ENCODE data around the gene SGCA. TPM values are rescaled to one million over a fixed set of nuclear protein-coding genes. Genes with fewer than 3 reads are reported as not detected.

The SGCA gene
- total RNA-seq, 1 experiment from 2014 or later: not detected

DNA sequence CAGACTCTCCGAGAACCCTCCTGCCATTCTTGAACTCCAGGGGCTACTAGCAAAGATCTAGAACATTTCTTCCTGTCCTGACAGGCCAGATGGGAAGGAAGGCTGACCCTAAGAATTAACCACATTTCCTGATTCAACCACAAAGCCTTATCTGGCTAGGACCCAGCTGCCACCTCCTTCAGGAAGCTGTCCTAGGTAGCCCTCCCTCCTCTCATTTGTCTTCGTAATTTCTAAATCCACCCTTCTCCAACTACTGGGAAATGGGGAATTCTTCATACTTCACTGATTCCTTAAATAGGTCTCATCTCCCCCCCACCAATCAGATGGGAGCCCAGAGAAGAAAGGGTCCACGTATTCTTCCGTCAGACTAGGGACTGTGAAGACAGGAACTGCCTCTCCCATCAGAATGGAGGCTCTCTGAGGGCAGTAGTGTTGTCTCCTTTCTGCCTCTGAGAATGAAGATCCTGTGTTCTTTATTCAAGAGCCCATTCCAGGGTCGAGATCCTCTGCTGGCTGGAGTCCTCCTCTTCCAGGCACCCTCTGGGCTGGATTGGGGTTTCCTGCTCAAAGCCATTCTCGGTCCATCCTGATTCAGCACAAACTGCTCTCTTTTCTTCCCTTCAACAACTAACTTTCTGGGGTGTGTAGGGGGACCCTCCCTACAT is 38.0 kb upstream of the SGCA start:
- Histone ChIP-seq H2AFZ (no peak overlapping the region), H3F3A (ENCODE audit: insufficient read depth, low read depth) (peaks cover 8% of the 10 kb centered on the region; the same call in 1 of the 2 replicates), H3K79me2 (ENCODE audit: low read depth) (no peaks in the 10 kb centered on the region), H3K4me3 (no peak overlapping the region), H3K27me3 (ENCODE audit: insufficient read depth, low read depth) (peaks cover 30% of the 10 kb centered on the region), H4K20me1 (ENCODE audit: insufficient read depth) (no peaks in the 10 kb centered on the region), H3K9me3 (ENCODE audit: insufficient read depth, low read depth) (no peaks in the 10 kb centered on the region), H3K9me2 (ENCODE audit: insufficient read depth) (no peaks in the 10 kb centered on the region), H3K4me2 (no peak overlapping the region), H3K27ac (no peak overlapping the region), H3K36me3 (ENCODE audit: low read depth) (no peaks in the 10 kb centered on the region), H3K4me1 (replicated peaks; ENCODE audit: insufficient read depth) (0 out of 2 replicates have a peak, but pooled peaks cover 1% of the 10 kb centered on the region)
- DNase-seq: no peak
- POLR2A ChIA-PET (ENCODE audit: unreplicated experiment): interaction anchor here (0.6 kb wide), 1 partner anchor 36 kb away, joined by 4 read pairs; no protein-coding TSS in a partner anchor
- intact Hi-C loops (cut with micrococcal nuclease; ENCODE audit: unreplicated experiment): no loop called here
- CTCF ChIA-PET: no interaction called here
- BruUV-seq (replicated peaks): no TSS peak
- TF ChIP-seq EZH2 (IDR thresholded peaks at IDR 0.05; ENCODE audit: low read depth): no peak
- TF ChIP-seq, protein P1, sequence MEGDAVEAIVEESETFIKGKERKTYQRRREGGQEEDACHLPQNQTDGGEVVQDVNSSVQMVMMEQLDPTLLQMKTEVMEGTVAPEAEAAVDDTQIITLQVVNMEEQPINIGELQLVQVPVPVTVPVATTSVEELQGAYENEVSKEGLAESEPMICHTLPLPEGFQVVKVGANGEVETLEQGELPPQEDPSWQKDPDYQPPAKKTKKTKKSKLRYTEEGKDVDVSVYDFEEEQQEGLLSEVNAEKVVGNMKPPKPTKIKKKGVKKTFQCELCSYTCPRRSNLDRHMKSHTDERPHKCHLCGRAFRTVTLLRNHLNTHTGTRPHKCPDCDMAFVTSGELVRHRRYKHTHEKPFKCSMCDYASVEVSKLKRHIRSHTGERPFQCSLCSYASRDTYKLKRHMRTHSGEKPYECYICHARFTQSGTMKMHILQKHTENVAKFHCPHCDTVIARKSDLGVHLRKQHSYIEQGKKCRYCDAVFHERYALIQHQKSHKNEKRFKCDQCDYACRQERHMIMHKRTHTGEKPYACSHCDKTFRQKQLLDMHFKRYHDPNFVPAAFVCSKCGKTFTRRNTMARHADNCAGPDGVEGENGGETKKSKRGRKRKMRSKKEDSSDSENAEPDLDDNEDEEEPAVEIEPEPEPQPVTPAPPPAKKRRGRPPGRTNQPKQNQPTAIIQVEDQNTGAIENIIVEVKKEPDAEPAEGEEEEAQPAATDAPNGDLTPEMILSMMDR (conservative IDR thresholded peaks at IDR 0.05): no peak

DNA sequence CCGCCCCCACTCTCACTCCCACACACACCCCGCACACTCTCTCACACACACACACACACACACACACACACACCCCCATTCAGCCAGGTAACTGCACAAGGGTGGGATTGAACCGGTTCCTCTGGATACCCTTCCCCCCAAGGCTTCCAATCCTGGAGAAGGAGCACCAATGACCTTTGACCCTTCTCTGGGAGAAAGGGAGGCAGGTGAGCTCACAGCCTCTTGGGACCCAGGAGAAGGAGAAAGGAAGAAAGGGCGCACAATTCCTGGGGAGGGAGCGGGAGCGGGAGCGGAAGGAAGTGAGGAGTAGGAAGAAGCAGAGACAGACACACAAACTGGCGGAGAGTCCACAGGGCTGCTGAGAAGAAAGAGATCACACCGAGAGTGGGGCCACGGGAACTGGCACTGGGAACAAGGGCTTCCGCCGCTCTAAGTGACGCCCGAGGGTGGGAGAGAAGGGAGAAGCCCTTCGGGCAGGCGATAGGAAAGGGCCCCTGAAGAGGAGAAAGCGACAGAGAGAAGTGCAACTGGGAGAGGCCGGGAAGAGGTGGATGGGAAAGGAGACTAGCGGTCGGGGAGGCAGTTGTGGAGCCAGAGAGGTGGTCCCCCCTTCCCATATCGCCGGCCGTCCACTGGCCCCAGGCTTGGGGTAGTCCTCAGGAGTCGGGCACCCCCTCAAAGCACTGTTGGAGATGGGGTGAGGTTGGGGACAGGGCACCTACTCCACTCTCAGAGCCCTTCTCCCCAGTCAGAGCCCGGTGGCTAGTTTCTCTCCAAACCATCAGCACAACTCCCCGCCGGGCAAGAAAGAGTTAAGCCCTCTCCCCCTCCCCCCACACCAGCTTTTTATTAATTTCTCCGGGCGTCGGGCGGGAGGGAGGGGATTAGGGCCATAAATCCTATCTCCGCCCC is 37.1 kb upstream of the SGCA start:
- Histone ChIP-seq H2AFZ (no peak overlapping the region), H3K27me3 (ENCODE audit: insufficient read depth, low read depth) (peaks cover 28% of the 10 kb centered on the region), H3K4me3 (no peak overlapping the region), H3K4me1 (replicated peaks; ENCODE audit: insufficient read depth) (peaks cover 9% of the 10 kb centered on the region; the same call in 1 of the 2 replicates), H3K36me3 (ENCODE audit: low read depth) (no peaks in the 10 kb centered on the region), H3F3A (ENCODE audit: insufficient read depth, low read depth) (peaks cover 16% of the 10 kb centered on the region; the same call in 1 of the 2 replicates), H3K9me2 (ENCODE audit: insufficient read depth) (no peaks in the 10 kb centered on the region), H4K20me1 (ENCODE audit: insufficient read depth) (no peaks in the 10 kb centered on the region), H3K27ac (no peak overlapping the region), H3K9me3 (ENCODE audit: insufficient read depth, low read depth) (no peaks in the 10 kb centered on the region), H3K4me2 (no peak overlapping the region; the same call in 1 of the 2 replicates), H3K79me2 (ENCODE audit: low read depth) (no peaks in the 10 kb centered on the region)
- ChIA-PET CTCF (interaction anchor here (0.6 kb wide), 1 partner anchor 35 kb away, joined by 3 read pairs; no protein-coding TSS in a partner anchor), POLR2A (ENCODE audit: unreplicated experiment) (no interaction called here)
- intact Hi-C loops (cut with micrococcal nuclease; ENCODE audit: unreplicated experiment): no loop called here
- TF ChIP-seq EZH2 (IDR thresholded peaks at IDR 0.05; ENCODE audit: low read depth): no peak
- TF ChIP-seq, protein P1 (conservative IDR thresholded peaks at IDR 0.05): no peak
- DNase-seq: no peak
- BruUV-seq (replicated peaks): no TSS peak

DNA sequence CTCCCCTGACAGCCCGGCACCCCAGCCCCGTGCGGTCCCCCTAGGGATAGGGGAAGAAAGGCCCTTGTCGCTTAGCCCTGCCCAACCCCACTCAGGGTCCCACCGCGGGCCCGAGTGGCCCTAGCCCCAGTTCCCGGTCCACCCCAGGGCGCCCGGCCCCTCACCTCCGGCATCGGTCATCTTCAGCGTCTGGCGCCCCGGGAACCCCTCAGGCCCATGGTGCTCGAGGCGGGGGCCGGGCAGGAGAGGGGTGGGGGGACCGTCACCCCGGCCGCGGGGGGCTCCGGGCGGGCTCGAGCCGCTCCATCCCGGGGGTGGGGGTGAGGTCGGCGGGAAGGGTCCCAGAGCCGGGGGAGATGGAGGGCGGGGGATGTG is 36.5 kb upstream of the SGCA start:
- CTCF ChIA-PET: interaction anchor here (0.6 kb wide), 1 partner anchor 35 kb away, joined by 3 read pairs; no protein-coding TSS in a partner anchor

More for the DNA sequence above, 36.5 kb upstream of the SGCA start:
- Histone ChIP-seq H3K4me2 (peak overlapping the region; percentile 26), H3K27ac (no peak overlapping the region), H3K27me3 (ENCODE audit: insufficient read depth, low read depth) (peaks cover 28% of the 10 kb centered on the region), H3K79me2 (ENCODE audit: low read depth) (no peaks in the 10 kb centered on the region), H3K4me1 (replicated peaks; ENCODE audit: insufficient read depth) (peaks cover 9% of the 10 kb centered on the region; the same call in 1 of the 2 replicates), H3F3A (ENCODE audit: insufficient read depth, low read depth) (peaks cover 20% of the 10 kb centered on the region; the same call in 1 of the 2 replicates), H3K4me3 (no peak overlapping the region), H3K9me3 (ENCODE audit: insufficient read depth, low read depth) (no peaks in the 10 kb centered on the region), H3K36me3 (ENCODE audit: low read depth) (no peaks in the 10 kb centered on the region), H4K20me1 (ENCODE audit: insufficient read depth) (no peaks in the 10 kb centered on the region), H2AFZ (no peak overlapping the region), H3K9me2 (ENCODE audit: insufficient read depth) (no peaks in the 10 kb centered on the region)
- BruUV-seq (replicated peaks): no TSS peak
- TF ChIP-seq EZH2 (IDR thresholded peaks at IDR 0.05; ENCODE audit: low read depth): no peak
- TF ChIP-seq, protein P1 (conservative IDR thresholded peaks at IDR 0.05): no peak
- intact Hi-C loops (cut with micrococcal nuclease; ENCODE audit: unreplicated experiment): no loop called here
- no peak for DNase-seq
- POLR2A ChIA-PET (ENCODE audit: unreplicated experiment): no interaction called here

Data from PC-9 (cell line).